K562 (cell line): ENCODE data around the gene CENPX. TPM values are rescaled to one million over a fixed set of nuclear protein-coding genes. Genes with fewer than 3 reads are reported as not detected.

Experiments
- ATAC-seq: fragments of 200-7000 bp; cut with Tn5 transposase; 3 replicates; pipeline ENCODE4 v1.9.1; 2020; ENCODE audit warnings: moderate library complexity
- BruUV-seq: library from RNA; stranded (reverse); fragments of 400-500 nt; replicated peaks from 2 replicates; lab custom pipeline; 2021; lab: Mats Ljungman, UMichigan
- CTCF ChIA-PET: fragments of 300-600 bp; formaldehyde crosslinking; extraction: SDS; loops from one replicate; lab custom pipeline; 2021; ENCODE audit warnings: low intra/inter-chr PET ratio; lab: Yijun Ruan, JAX
- POLR2A ChIA-PET: fragments of 300-600, 350-650 bp; sonication (Branson Sonifier 250); formaldehyde crosslinking; extraction: SDS; loops from one replicate; lab custom pipeline; 2021; ENCODE audit warnings: antibody characterized with exemption, inconsistent platforms; lab: Yijun Ruan, JAX
- DNase-seq, 4 experiments: peaks; one replicate each; pipeline versions ENCODE4 v3.0.0 to v3.0.0-alpha.2; 2011 to 2018; ENCODE audit warnings: low spot score in 3 of 4, mixed read lengths in 3 of 4; ENCODE audit errors: extremely low read depth in 1 of 4
- FAIRE-seq: peaks from 2 replicates; lab custom pipeline; 2011; peaks lifted over from hg19 to GRCh38; lab: Jason Lieb, UNC
- H2AFZ ChIP-seq: 2 replicates; pipeline ENCODE4 v1.6.0; 2011; ENCODE audit warnings: low read depth, low read length, control low read depth, inconsistent platforms
- H3K27ac ChIP-seq: fragments of 200-600 bp; 3 replicates; pipeline ENCODE4 v1.8.0; 2011; ENCODE audit warnings: low read depth, mild to moderate bottlenecking, control low read depth, inconsistent platforms, low read length, moderate library complexity, mixed read lengths; ENCODE audit errors: extremely low read depth
- H3K27me3 ChIP-seq, 2 experiments: fragments of 300-600 bp in 1 of 2; 2 replicates in 1 of 2; 3 replicates in 1 of 2; pipeline versions ENCODE4 v1.6.0 to v1.8.0; 2011; ENCODE audit warnings: inconsistent platforms in 2 of 2, low read length in 2 of 2, mild to moderate bottlenecking in 1 of 2, mixed read lengths in 1 of 2, moderate library complexity in 1 of 2; ENCODE audit not compliant: control insufficient read depth in 2 of 2, insufficient read depth in 2 of 2
- H3K36me3 ChIP-seq: fragments of 300-600 bp; 3 replicates; pipeline ENCODE4 v1.8.0; 2011; ENCODE audit warnings: mild to moderate bottlenecking, low read length, inconsistent platforms; ENCODE audit not compliant: control insufficient read depth, insufficient read depth
- H3K4me1 ChIP-seq, 2 experiments: fragments of 200-600 bp in 1 of 2; replicated peaks in 1 of 2; 2 replicates in 1 of 2; 3 replicates in 1 of 2; pipeline versions ENCODE4 v1.5.1 to v1.8.0; 2011; ENCODE audit warnings: inconsistent platforms in 2 of 2, low read length in 2 of 2, mild to moderate bottlenecking in 1 of 2, mixed read lengths in 1 of 2, moderate library complexity in 1 of 2; ENCODE audit not compliant: control insufficient read depth in 2 of 2, insufficient read depth in 2 of 2
- H3K4me2 ChIP-seq: 2 replicates; pipeline ENCODE4 v1.6.1; 2011; ENCODE audit warnings: low read length, control low read depth, inconsistent platforms, mixed read lengths; ENCODE audit not compliant: insufficient read depth
- H3K4me3 ChIP-seq: fragments of 200-600 bp; sonication (generic), shearing (Covaris generic); 2 replicates; pipeline ENCODE4 v1.5.1; 2016; ENCODE audit warnings: control low read depth, inconsistent platforms
- H3K79me2 ChIP-seq: fragments of 200-600 bp; 3 replicates; pipeline ENCODE4 v1.8.0; 2011; ENCODE audit warnings: low read length, inconsistent platforms; ENCODE audit not compliant: control insufficient read depth, insufficient read depth
- H3K9ac ChIP-seq, 2 experiments: 2 replicates each; pipeline versions ENCODE4 v1.6.0 to v1.6.1; 2011; ENCODE audit warnings: low read depth in 2 of 2, low read length in 2 of 2, control low read depth in 1 of 2, inconsistent platforms in 1 of 2, mild to moderate bottlenecking in 1 of 2, mixed read lengths in 1 of 2; ENCODE audit not compliant: insufficient read depth in 1 of 2
- H3K9me1 ChIP-seq: one replicate; pipeline ENCODE4 v1.6.0; 2011; ENCODE audit warnings: inconsistent platforms, mild to moderate bottlenecking, low read length, moderate library complexity; ENCODE audit not compliant: control insufficient read depth, insufficient read depth
- H3K9me3 ChIP-seq: replicated peaks from 2 replicates; pipeline ENCODE4 v1.5.1; 2011; ENCODE audit warnings: low read depth, low read length, inconsistent platforms; ENCODE audit not compliant: control insufficient read depth, insufficient read depth
- H4K20me1 ChIP-seq: replicated peaks from 2 replicates; pipeline ENCODE4 v1.6.1; 2011; ENCODE audit warnings: low read length, inconsistent platforms, mixed read lengths; ENCODE audit not compliant: control insufficient read depth, insufficient read depth
- BDP1 ChIP-seq: IDR thresholded peaks from 3 replicates; pipeline ENCODE4 v1.6.1; 2011; ENCODE audit not compliant: insufficient read length, insufficient read depth
- CHD1 ChIP-seq: fragments of 200-600 bp; sonication (generic); IDR thresholded peaks from one replicate; pipeline ENCODE4 v1.6.1; 2012; ENCODE audit warnings: mild to moderate bottlenecking, moderate library complexity, low read length, inconsistent platforms
- E2F6 ChIP-seq, 2 experiments: IDR thresholded peaks; 2 replicates each; pipeline ENCODE4 v1.6.1; 2011; ENCODE audit warnings: borderline replicate concordance in 1 of 2, control low read depth in 1 of 2, low read depth in 1 of 2, low read length in 1 of 2, mild to moderate bottlenecking in 1 of 2, mixed read lengths in 1 of 2, moderate library complexity in 1 of 2; ENCODE audit not compliant: insufficient read depth in 1 of 2, insufficient read length in 1 of 2, poor library complexity in 1 of 2, severe bottlenecking in 1 of 2; ENCODE audit errors: extremely low read depth in 1 of 2
- FOXP4 ChIP-seq: sonication (generic); formaldehyde crosslinking; IDR thresholded peaks from 2 replicates; pipeline ENCODE4 v1.8.0; 2022; ENCODE audit warnings: mild to moderate bottlenecking, missing genetic modification reagents, borderline replicate concordance
- LCOR ChIP-seq: sonication (generic); formaldehyde crosslinking; IDR thresholded peaks from 2 replicates; pipeline ENCODE4 v1.8.0; 2022; ENCODE audit warnings: mild to moderate bottlenecking, missing genetic modification reagents
- MAFG ChIP-seq: fragments of 450-650 bp; conservative IDR thresholded peaks from 2 replicates; pipeline ENCODE4 v1.6.1; 2016; ENCODE audit warnings: missing genetic modification characterization, missing compliant biosample characterization
- NEUROD1 ChIP-seq: fragments of 150-350 bp; IDR thresholded peaks from 2 replicates; pipeline ENCODE4 v1.6.1; 2014; ENCODE audit warnings: borderline replicate concordance, low read length, low read depth; ENCODE audit not compliant: partially characterized antibody
- NR2C2 ChIP-seq, 2 experiments: fragments of 200-800 bp in 1 of 2; sonication (Bioruptor generic) in 1 of 2; sonication (generic) in 1 of 2; formaldehyde crosslinking in 1 of 2; IDR thresholded peaks; 2 replicates each; pipeline versions ENCODE4 v1.6.1 to v1.8.0; 2016 to 2022; ENCODE audit warnings: mild to moderate bottlenecking in 1 of 2, missing compliant biosample characterization in 1 of 2, missing genetic modification characterization in 1 of 2, missing genetic modification reagents in 1 of 2
- RBFOX2 ChIP-seq: fragments of 200-400 bp; formaldehyde crosslinking; IDR thresholded peaks from 2 replicates; pipeline ENCODE4 v1.6.1; 2017; ENCODE audit warnings: low read depth, mild to moderate bottlenecking, low read length, moderate library complexity
- RUNX1 ChIP-seq: sonication (generic); IDR thresholded peaks from 2 replicates; pipeline ENCODE4 v1.6.1; 2016; ENCODE audit warnings: antibody characterized with exemption, low read depth
- SMAD2 ChIP-seq: fragments of 150-350 bp; IDR thresholded peaks from 2 replicates; pipeline ENCODE4 v1.6.1; 2014; ENCODE audit warnings: low read depth, mild to moderate bottlenecking, low read length
- ZNF316 ChIP-seq: fragments of 450-650 bp; IDR thresholded peaks from 2 replicates; pipeline ENCODE4 v1.6.1; 2016
- WGBS: fragments of 100-300 bp; shearing (Covaris generic); methylation state at CpG from one replicate; pipeline ENCODE4 v1.1.6; 2016; ENCODE audit warnings: low coverage, mixed read lengths; ENCODE audit not compliant: insufficient coverage; ENCODE audit errors: missing lambda C conversion rate; 5-methylcytosine and 5-hydroxymethylcytosine counted together
- in situ Hi-C: fragments of 300-500 bp; cut with MboI; formaldehyde crosslinking; loops from 4 replicates; pipeline ENCODE4 v1.15.0; 2018; ENCODE audit warnings: inconsistent platforms, mixed read lengths
- intact Hi-C: fragments of 100-400 bp; cut with micrococcal nuclease; formaldehyde crosslinking; loops from 2 replicates; pipeline ENCODE4 v1.14.2; 2022
- polyA plus RNA-seq, 8 experiments: library from polyadenylated mRNA; depleted of rRNA in 4 of 8; stranded (reverse) in 5 of 8; unstranded in 3 of 8; fragments of >200 nt; fragmentation: Nextera tagmentation in 2 of 8; fragmentation: Illumina TruSeq in 1 of 8; extraction: Ambion mirVana in 2 of 8; extraction: Trizol in 1 of 8; gene quantifications; 2 replicates each; pipeline versions ENCODE4 v1.2.1 to v1.2.3, GENCODE V29; 2011 to 2014; ENCODE audit warnings: inconsistent platforms in 1 of 8, missing spikeins in 1 of 8
- total RNA-seq, 7 experiments: library from RNA; depleted of rRNA in 6 of 7; stranded (reverse); fragments of >200 nt in 6 of 7; fragmentation: Illumina TruSeq in 2 of 7; extraction: Trizol in 2 of 7; gene quantifications; 2 replicates each; pipeline versions ENCODE4 v1.2.1 to v1.2.3, GENCODE V29; 2011 to 2021; ENCODE audit warnings: low replicate concordance in 1 of 7
- TF ChIP-seq, protein P1 (sequence below): fragments of 450-650 bp; IDR thresholded peaks from 2 replicates; pipeline ENCODE4 v1.6.1; 2016; ENCODE audit warnings: borderline replicate concordance

CENPX gene
- total and polyA plus RNA-seq, 9 of the 15 experiments (the other 6 are each of a cell fraction or from before 2014, with no cell fraction given) = 32.7 to 352 (median 127) TPM

- H3K4me1 ChIP-seq = peaks cover 14 to 88% of the 10 kb centered on the region in 2 experiments
- peaks cover 22% of the 10 kb centered on the region; the same call in 1 of the 3 replicates for H3K36me3 ChIP-seq
- H3K9ac ChIP-seq = peak overlapping the region; percentile 69 to 97
- no peaks in the 10 kb centered on the region for H3K27me3 ChIP-seq
- peaks cover 36% of the 10 kb centered on the region for H3K79me2 ChIP-seq
- BruUV-seq = no TSS peak
- in situ Hi-C loops = no loop called here
- no peaks in the 10 kb centered on the region for H3K9me1 ChIP-seq
- ATAC-seq (peak; percentile 22), FAIRE-seq (peak; percentile 51), DNase-seq (peak in 1 of 4 experiments; percentile 44)
- no peaks in the 10 kb centered on the region for H3K9me3 ChIP-seq
- H3K4me2 ChIP-seq = peak overlapping the region; percentile 73
- CTCF ChIA-PET = interaction anchor here (0.5 to 6.6 kb wide), 3 partner anchors 64 to 531 kb away, joined by 4 to 103 read pairs (median 4); partner anchors contain the start of gene NOTUM
- intact Hi-C loops = loop anchor here (1.0 to 5.0 kb wide), 3 partner anchors 8 to 163 kb away; partner anchors contain the start of genes ASPSCR1, P4HB and RAC3
- H3K4me3 ChIP-seq = peak overlapping the region; percentile 69
- POLR2A ChIA-PET = interaction anchor here (0.5 to 5.0 kb wide), 7 partner anchors 11 to 470 kb away, joined by 3 to 51 read pairs (median 4); partner anchors contain the start of genes ALYREF, ANAPC11 and DCXR
- WGBS = 11% methylated on average over 35 of the region's 55 CpGs
- H3K27ac ChIP-seq = peak overlapping the region; percentile 52; the same call in 2 of the 3 replicates
- H4K20me1 ChIP-seq = peaks cover 17% of the 10 kb centered on the region
- H2AFZ ChIP-seq = peak overlapping the region; percentile 71
- TF ChIP-seq ZNF316 = no peak
- TF ChIP-seq NEUROD1 = no peak
- TF ChIP-seq, protein P1, sequence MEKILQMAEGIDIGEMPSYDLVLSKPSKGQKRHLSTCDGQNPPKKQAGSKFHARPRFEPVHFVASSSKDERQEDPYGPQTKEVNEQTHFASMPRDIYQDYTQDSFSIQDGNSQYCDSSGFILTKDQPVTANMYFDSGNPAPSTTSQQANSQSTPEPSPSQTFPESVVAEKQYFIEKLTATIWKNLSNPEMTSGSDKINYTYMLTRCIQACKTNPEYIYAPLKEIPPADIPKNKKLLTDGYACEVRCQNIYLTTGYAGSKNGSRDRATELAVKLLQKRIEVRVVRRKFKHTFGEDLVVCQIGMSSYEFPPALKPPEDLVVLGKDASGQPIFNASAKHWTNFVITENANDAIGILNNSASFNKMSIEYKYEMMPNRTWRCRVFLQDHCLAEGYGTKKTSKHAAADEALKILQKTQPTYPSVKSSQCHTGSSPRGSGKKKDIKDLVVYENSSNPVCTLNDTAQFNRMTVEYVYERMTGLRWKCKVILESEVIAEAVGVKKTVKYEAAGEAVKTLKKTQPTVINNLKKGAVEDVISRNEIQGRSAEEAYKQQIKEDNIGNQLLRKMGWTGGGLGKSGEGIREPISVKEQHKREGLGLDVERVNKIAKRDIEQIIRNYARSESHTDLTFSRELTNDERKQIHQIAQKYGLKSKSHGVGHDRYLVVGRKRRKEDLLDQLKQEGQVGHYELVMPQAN = peak; percentile 47; the same call in 1 of the 2 replicates
- peak in 1 of 2 experiments; percentile 27 for TF ChIP-seq E2F6 (IDR thresholded peaks at IDR 0.05; ENCODE audit: borderline replicate concordance in 1 of 2, extremely low read depth in 1 of 2, insufficient read depth in 1 of 2, insufficient read length in 1 of 2, low read depth in 1 of 2, low read length in 1 of 2, poor library complexity in 1 of 2, severe bottlenecking in 1 of 2)
- peak; percentile 37 for TF ChIP-seq RBFOX2
- TF ChIP-seq SMAD2 = no peak
- TF ChIP-seq CHD1 = peak; percentile 63
- TF ChIP-seq NR2C2 (CRISPR knock-in tag; IDR thresholded peaks at IDR 0.05) = no peak
- TF ChIP-seq NR2C2 (tag; IDR thresholded peaks at IDR 0.05) = peak; percentile 54; the same call in 1 of the 2 replicates
- TF ChIP-seq MAFG = no peak
- no peak for TF ChIP-seq RUNX1
- no peak for TF ChIP-seq BDP1
- 0 out of 2 replicates have a peak, but pooled peaks have one; percentile 60 for TF ChIP-seq FOXP4 (CRISPR knock-in tag)
- TF ChIP-seq LCOR (CRISPR knock-in tag) = 0 out of 2 replicates have a peak, but pooled peaks have one; percentile 40
Measured at GRCh38 chr17:82023447-82024241, 966 bp upstream of the CENPX start.
